ENCODE data around the gene CCDC167.

GRCh38 chr6:37511201-37511600 lies 11.5 kb upstream of the CCDC167 start:
- TF ChIP-seq GATA2 (IDR thresholded peaks at IDR 0.05; ENCODE audit: low read depth, low read length) = no peak
- no peak for TF ChIP-seq GATA3 (IDR thresholded peaks at IDR 0.05; ENCODE audit: low read depth, low read length)
